ENCODE measurements around the gene MAP3K2. TPM values are rescaled to one million over a fixed set of nuclear protein-coding genes. Genes with fewer than 3 reads are reported as not detected.

Gene MAP3K2
- total RNA-seq, 4 donors from 2014 or later = 39.4 to 95.4 (median 72.9) TPM

DNA sequence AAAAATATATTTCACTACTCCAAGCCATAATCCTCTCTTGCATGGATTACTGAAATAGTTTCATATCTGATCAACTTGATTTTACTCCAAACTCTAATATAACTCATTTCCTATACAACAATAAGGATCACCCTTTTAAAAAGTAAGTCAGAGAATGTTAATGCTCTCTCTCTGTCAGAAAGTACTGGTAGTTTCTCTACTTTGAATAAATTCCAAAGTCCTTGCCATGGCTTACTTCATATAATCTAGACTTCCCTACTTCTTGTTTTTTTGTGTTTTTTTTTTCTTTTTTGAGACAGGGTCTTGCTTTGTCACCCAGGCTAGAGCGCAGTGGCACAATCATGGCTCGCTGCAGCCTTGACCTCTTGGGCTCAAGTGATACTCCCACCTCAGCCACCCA, 36.2 kb downstream of the MAP3K2 start:
- in situ Hi-C loops (cut with MboI; ENCODE audit: low pct_ligation_motif_present in 1 of 4, low pct_unique_long_range_greater_than_20kb in 1 of 4, low sequenced_read_pairs in 3 of 4) (no loop called here), intact Hi-C loops (cut with DNase I; ENCODE audit: low total_unique reads) (no loop called here)
- Histone ChIP-seq H3K4me1 (peaks cover 0 to 28% (median 3%) of the 10 kb centered on the region in 4 donors), H3K27me3 (no peaks in the 10 kb centered on the region), H3K36me3 (no peaks in the 10 kb centered on the region), H3K4me3 (no peak overlapping the region), H3K9me3 (no peaks in the 10 kb centered on the region), H3K27ac (no peak overlapping the region)
- WGBS, 2 donors (ENCODE audit: low coverage in 1 of 2) = 100% methylated on average over 1 to 2 of the region's 2 CpGs
- no peak for TF ChIP-seq POLR2AphosphoS5 (IDR thresholded peaks at IDR 0.05)
- no peak for DNase-seq

DNA sequence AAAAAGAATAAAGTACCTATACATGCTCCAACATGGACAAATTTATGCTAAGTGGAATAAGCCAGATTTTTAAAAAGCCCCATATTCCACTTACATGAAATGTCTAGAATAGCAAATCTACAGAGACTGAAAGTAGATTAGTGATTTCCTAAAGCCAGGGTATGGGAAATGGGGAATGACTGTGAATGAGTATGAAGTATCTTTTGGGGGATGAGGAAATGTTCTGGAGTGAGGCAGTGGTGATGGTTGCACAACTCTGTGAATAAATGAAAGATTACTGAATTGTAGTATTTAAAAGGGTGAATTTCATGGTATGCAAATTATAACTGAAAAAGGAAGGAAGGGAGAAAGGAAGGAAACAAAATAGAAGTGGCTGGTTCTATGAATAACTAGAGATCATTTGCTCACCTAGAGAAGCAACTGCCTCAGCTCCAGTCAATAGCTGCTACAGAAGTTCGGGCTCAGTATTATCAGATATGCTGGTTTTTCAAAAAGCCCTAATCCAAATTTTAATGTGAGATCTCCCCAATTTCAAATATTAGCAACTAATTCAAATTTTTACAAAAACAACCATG, 39.3 kb downstream of the MAP3K2 start:
- DNase-seq = no peak
- Histone ChIP-seq H3K27ac (no peak overlapping the region), H3K36me3 (no peaks in the 10 kb centered on the region), H3K4me3 (no peak overlapping the region), H3K4me1 (peaks cover 0 to 15% (median 1%) of the 10 kb centered on the region in 4 donors), H3K27me3 (no peaks in the 10 kb centered on the region), H3K9me3 (no peaks in the 10 kb centered on the region)
- WGBS, 2 donors (ENCODE audit: low coverage in 1 of 2) = 81 to 100% methylated on average over 1 of the region's 1 CpG
- TF ChIP-seq POLR2AphosphoS5 (IDR thresholded peaks at IDR 0.05) (no peak), POLR2A (IDR thresholded peaks at IDR 0.05) (no peak), CTCF (IDR thresholded peaks at IDR 0.05) (no peak), EP300 (IDR thresholded peaks at IDR 0.05; ENCODE audit: low read depth) (no peak)
- intact Hi-C loops (cut with DNase I; ENCODE audit: low total_unique reads) = no loop called here
- in situ Hi-C loops (cut with MboI; ENCODE audit: low pct_ligation_motif_present in 1 of 4, low pct_unique_long_range_greater_than_20kb in 1 of 4, low sequenced_read_pairs in 3 of 4) = loop anchor here in 1 of 4 donors (25.0 kb wide), 1 partner anchor 139 kb away; no protein-coding TSS in a partner anchor

GRCh38 chr2:127347734-127348392, 39.9 kb downstream of the MAP3K2 start:
- Histone ChIP-seq H3K4me1 (peaks cover 0 to 15% (median 1%) of the 10 kb centered on the region in 4 donors), H3K9me3 (no peaks in the 10 kb centered on the region), H3K27ac (no peak overlapping the region), H3K36me3 (no peaks in the 10 kb centered on the region), H3K4me3 (no peak overlapping the region), H3K27me3 (no peaks in the 10 kb centered on the region)
- intact Hi-C loops (cut with DNase I; ENCODE audit: low total_unique reads) = no loop called here
- 88 to 97% methylated on average over 1 of the region's 1 CpG for WGBS, 2 donors (ENCODE audit: low coverage in 1 of 2)
- DNase-seq = no peak
- in situ Hi-C loops (cut with MboI; ENCODE audit: low pct_ligation_motif_present in 1 of 4, low pct_unique_long_range_greater_than_20kb in 1 of 4, low sequenced_read_pairs in 3 of 4) = loop anchor here in 1 of 4 donors (25.0 kb wide), 1 partner anchor 139 kb away; no protein-coding TSS in a partner anchor
- no peak for TF ChIP-seq CTCF (IDR thresholded peaks at IDR 0.05)
- no peak for TF ChIP-seq POLR2AphosphoS5 (IDR thresholded peaks at IDR 0.05)
- TF ChIP-seq EP300 (IDR thresholded peaks at IDR 0.05; ENCODE audit: low read depth) = no peak
- TF ChIP-seq POLR2A (IDR thresholded peaks at IDR 0.05) = no peak

- no peaks in the 10 kb centered on the region for H3K27me3 ChIP-seq
- H3K9me3 ChIP-seq = no peaks in the 10 kb centered on the region
- TF ChIP-seq EP300 (IDR thresholded peaks at IDR 0.05; ENCODE audit: low read depth) = no peak
- no peak for TF ChIP-seq CTCF (IDR thresholded peaks at IDR 0.05)
- no peak for TF ChIP-seq POLR2A (IDR thresholded peaks at IDR 0.05)
- no peak for TF ChIP-seq POLR2AphosphoS5 (IDR thresholded peaks at IDR 0.05)
- in situ Hi-C loops (cut with MboI; ENCODE audit: low pct_ligation_motif_present in 1 of 4, low pct_unique_long_range_greater_than_20kb in 1 of 4, low sequenced_read_pairs in 3 of 4) = loop anchor here in 1 of 4 donors (25.0 kb wide), 1 partner anchor 140 kb away; no protein-coding TSS in a partner anchor
- DNase-seq = no peak
- intact Hi-C loops (cut with DNase I; ENCODE audit: low total_unique reads) = no loop called here
- H3K36me3 ChIP-seq = no peaks in the 10 kb centered on the region
- no peak overlapping the region for H3K4me3 ChIP-seq
- WGBS, 2 donors (ENCODE audit: low coverage in 1 of 2) = 57 to 82% methylated on average over 2 to 3 of the region's 3 CpGs
- H3K27ac ChIP-seq = no peak overlapping the region
- H3K4me1 ChIP-seq = peaks cover 0 to 15% (median 1%) of the 10 kb centered on the region in 4 donors
These were observed 40.8 kb downstream of the MAP3K2 start for GRCh38 chr2:127347015-127347414.

Data from transverse colon (tissue), 4 donors.